Measurements from ENCODE around the gene LTC4S.

Gene LTC4S

GRCh38 chr5:179769271-179769670, 24.5 kb upstream of the LTC4S start:
- H3K9me3 ChIP-seq (ENCODE audit: control insufficient read depth, low read length) = no peaks in the 10 kb centered on the region
- no peaks in the 10 kb centered on the region for H3K4me1 ChIP-seq (ENCODE audit: control insufficient read depth, insufficient read depth, low read length)
- 94% methylated on average over 6 of the region's 6 CpGs for WGBS, 2 experiments
- H3K36me3 ChIP-seq (ENCODE audit: control insufficient read depth, insufficient read depth, low read length) = peaks cover 69% of the 10 kb centered on the region
- H3K27me3 ChIP-seq (ENCODE audit: control insufficient read depth, insufficient read depth, low read length, poor library complexity, severe bottlenecking) = no peaks in the 10 kb centered on the region
- no peak overlapping the region for H3K27ac ChIP-seq (ENCODE audit: insufficient read depth, low read depth, low read length, poor library complexity, severe bottlenecking)
- H3K4me3 ChIP-seq (ENCODE audit: insufficient read depth, low read depth, low read length) = no peak overlapping the region

DNA sequence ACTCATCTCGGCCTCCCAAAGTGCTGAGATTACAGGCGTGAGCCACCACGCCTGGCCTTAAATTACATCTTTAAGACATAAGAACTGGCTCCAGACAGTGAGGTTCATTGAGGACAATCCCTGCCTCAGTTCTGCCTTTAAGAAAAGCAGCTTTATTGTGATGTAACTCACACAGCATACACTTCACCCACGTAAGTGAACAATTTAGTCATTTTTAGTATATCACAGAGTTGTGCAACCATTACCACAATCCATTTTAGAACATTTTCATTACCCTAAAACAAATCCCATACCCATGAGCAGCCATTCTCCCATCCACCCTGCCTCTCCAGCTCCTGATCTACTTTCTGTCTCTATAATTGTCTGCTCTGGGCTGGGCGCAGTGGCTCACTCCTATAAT, 24.0 kb upstream of the LTC4S start:
- WGBS, 2 experiments = 94 to 97% methylated on average over 5 of the region's 5 CpGs
- H3K36me3 ChIP-seq (ENCODE audit: control insufficient read depth, insufficient read depth, low read length) = peaks cover 75% of the 10 kb centered on the region

DNA sequence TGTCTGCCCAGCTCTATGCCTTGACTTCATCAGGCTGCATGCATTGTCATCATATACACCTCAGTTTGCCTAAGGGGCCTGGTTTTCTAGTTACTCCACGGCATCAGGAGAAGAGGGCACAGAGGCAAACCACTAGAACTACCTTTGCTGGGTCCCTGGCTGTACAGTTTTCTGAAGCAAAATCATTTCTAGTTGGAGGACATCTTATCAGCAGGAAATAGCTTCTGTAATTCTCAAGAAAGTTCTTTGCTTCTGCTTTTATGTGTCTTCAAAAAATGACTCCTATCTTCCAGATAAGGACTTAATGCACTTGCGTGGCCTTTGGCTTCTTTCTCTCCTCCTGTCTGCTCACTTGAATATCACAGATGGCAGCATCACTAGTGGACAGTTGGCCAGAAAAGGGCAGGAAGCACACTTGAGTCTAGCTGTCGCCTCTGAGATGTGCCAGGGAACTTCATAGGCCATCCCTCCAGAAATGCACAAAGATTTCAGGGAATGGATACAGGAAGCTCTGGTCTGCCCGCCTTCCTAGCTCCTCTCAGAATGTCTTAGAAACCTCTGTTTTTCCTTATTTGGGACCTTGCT, 22.4 kb upstream of the LTC4S start:
- no peaks in the 10 kb centered on the region for H3K4me1 ChIP-seq (ENCODE audit: control insufficient read depth, insufficient read depth, low read length)
- no peaks in the 10 kb centered on the region for H3K9me3 ChIP-seq (ENCODE audit: control insufficient read depth, low read length)
- no peak overlapping the region for H3K27ac ChIP-seq (ENCODE audit: insufficient read depth, low read depth, low read length, poor library complexity, severe bottlenecking)
- no peaks in the 10 kb centered on the region for H3K27me3 ChIP-seq (ENCODE audit: control insufficient read depth, insufficient read depth, low read length, poor library complexity, severe bottlenecking)
- WGBS, 2 experiments = 92 to 96% methylated on average over 4 of the region's 4 CpGs
- no peak overlapping the region for H3K4me3 ChIP-seq (ENCODE audit: insufficient read depth, low read depth, low read length)
- H3K36me3 ChIP-seq (ENCODE audit: control insufficient read depth, insufficient read depth, low read length) = peaks cover 71% of the 10 kb centered on the region

More for the DNA sequence above, 24.0 kb upstream of the LTC4S start:
- Histone ChIP-seq H3K4me3 (ENCODE audit: insufficient read depth, low read depth, low read length) (no peak overlapping the region), H3K27me3 (ENCODE audit: control insufficient read depth, insufficient read depth, low read length, poor library complexity, severe bottlenecking) (no peaks in the 10 kb centered on the region), H3K9me3 (ENCODE audit: control insufficient read depth, low read length) (no peaks in the 10 kb centered on the region), H3K4me1 (ENCODE audit: control insufficient read depth, insufficient read depth, low read length) (no peaks in the 10 kb centered on the region), H3K27ac (ENCODE audit: insufficient read depth, low read depth, low read length, poor library complexity, severe bottlenecking) (no peak overlapping the region)

GRCh38 chr5:179772351-179772750, 21.4 kb upstream of the LTC4S start:
- WGBS, 2 experiments = 91 to 95% methylated on average over 5 to 6 of the region's 6 CpGs
- Histone ChIP-seq H3K4me3 (ENCODE audit: insufficient read depth, low read depth, low read length) (no peak overlapping the region), H3K4me1 (ENCODE audit: control insufficient read depth, insufficient read depth, low read length) (no peaks in the 10 kb centered on the region), H3K27ac (ENCODE audit: insufficient read depth, low read depth, low read length, poor library complexity, severe bottlenecking) (no peak overlapping the region), H3K36me3 (ENCODE audit: control insufficient read depth, insufficient read depth, low read length) (peaks cover 66% of the 10 kb centered on the region), H3K9me3 (ENCODE audit: control insufficient read depth, low read length) (no peaks in the 10 kb centered on the region), H3K27me3 (ENCODE audit: control insufficient read depth, insufficient read depth, low read length, poor library complexity, severe bottlenecking) (no peaks in the 10 kb centered on the region)

GRCh38 chr5:179773686-179774040, 20.1 kb upstream of the LTC4S start:
- no peaks in the 10 kb centered on the region for H3K27me3 ChIP-seq (ENCODE audit: control insufficient read depth, insufficient read depth, low read length, poor library complexity, severe bottlenecking)
- WGBS, 2 experiments = 94 to 97% methylated on average over 9 of the region's 9 CpGs

GRCh38 chr5:179774442-179774841, 19.3 kb upstream of the LTC4S start:
- 96 to 97% methylated on average over 12 of the region's 12 CpGs for WGBS, 2 experiments
- Histone ChIP-seq H3K27ac (ENCODE audit: insufficient read depth, low read depth, low read length, poor library complexity, severe bottlenecking) (no peak overlapping the region), H3K4me3 (ENCODE audit: insufficient read depth, low read depth, low read length) (no peak overlapping the region), H3K9me3 (ENCODE audit: control insufficient read depth, low read length) (no peaks in the 10 kb centered on the region), H3K36me3 (ENCODE audit: control insufficient read depth, insufficient read depth, low read length) (peaks cover 58% of the 10 kb centered on the region), H3K27me3 (ENCODE audit: control insufficient read depth, insufficient read depth, low read length, poor library complexity, severe bottlenecking) (no peaks in the 10 kb centered on the region), H3K4me1 (ENCODE audit: control insufficient read depth, insufficient read depth, low read length) (no peaks in the 10 kb centered on the region)

More at GRCh38 chr5:179773686-179774040, 20.1 kb upstream of the LTC4S start:
- Histone ChIP-seq H3K4me3 (ENCODE audit: insufficient read depth, low read depth, low read length) (no peak overlapping the region), H3K4me1 (ENCODE audit: control insufficient read depth, insufficient read depth, low read length) (no peaks in the 10 kb centered on the region), H3K27ac (ENCODE audit: insufficient read depth, low read depth, low read length, poor library complexity, severe bottlenecking) (no peak overlapping the region), H3K36me3 (ENCODE audit: control insufficient read depth, insufficient read depth, low read length) (peaks cover 65% of the 10 kb centered on the region), H3K9me3 (ENCODE audit: control insufficient read depth, low read length) (no peaks in the 10 kb centered on the region)

DNA sequence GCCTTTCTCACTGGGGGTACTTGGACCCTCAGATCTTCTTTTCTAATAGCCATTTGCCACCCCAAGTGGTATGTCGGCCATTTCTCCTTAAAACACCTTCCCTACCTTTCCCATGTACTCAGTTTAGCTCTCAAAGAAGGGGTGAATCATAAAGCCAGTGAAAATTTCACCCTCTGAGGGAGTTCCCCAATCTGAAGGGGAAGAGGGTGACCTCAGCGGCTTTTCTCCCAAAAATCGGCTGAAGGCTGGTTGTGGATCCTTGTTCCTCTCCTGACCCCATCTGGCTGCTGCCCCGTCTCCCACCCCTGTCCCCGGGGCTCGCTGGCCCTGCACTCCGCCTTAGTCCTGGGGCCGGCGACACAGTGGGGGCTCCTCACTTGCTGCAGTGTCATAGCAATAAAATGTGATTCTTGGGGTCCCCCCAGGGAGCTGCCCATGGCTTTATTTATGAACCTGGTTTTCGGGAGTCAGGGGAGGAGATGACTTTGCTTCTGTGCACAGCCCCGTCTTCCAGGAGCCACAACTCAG, 17.3 kb upstream of the LTC4S start:
- Histone ChIP-seq H3K9me3 (ENCODE audit: control insufficient read depth, low read length) (no peaks in the 10 kb centered on the region), H3K27me3 (ENCODE audit: control insufficient read depth, insufficient read depth, low read length, poor library complexity, severe bottlenecking) (no peaks in the 10 kb centered on the region), H3K36me3 (ENCODE audit: control insufficient read depth, insufficient read depth, low read length) (peaks cover 47% of the 10 kb centered on the region), H3K27ac (ENCODE audit: insufficient read depth, low read depth, low read length, poor library complexity, severe bottlenecking) (no peak overlapping the region), H3K4me3 (ENCODE audit: insufficient read depth, low read depth, low read length) (no peak overlapping the region), H3K4me1 (ENCODE audit: control insufficient read depth, insufficient read depth, low read length) (no peaks in the 10 kb centered on the region)
- 94 to 97% methylated on average over 11 of the region's 11 CpGs for WGBS, 2 experiments

- Histone ChIP-seq H3K4me1 (ENCODE audit: control insufficient read depth, insufficient read depth, low read length) (no peaks in the 10 kb centered on the region), H3K27me3 (ENCODE audit: control insufficient read depth, insufficient read depth, low read length, poor library complexity, severe bottlenecking) (no peaks in the 10 kb centered on the region), H3K36me3 (ENCODE audit: control insufficient read depth, insufficient read depth, low read length) (peaks cover 38% of the 10 kb centered on the region), H3K9me3 (ENCODE audit: control insufficient read depth, low read length) (no peaks in the 10 kb centered on the region), H3K4me3 (ENCODE audit: insufficient read depth, low read depth, low read length) (no peak overlapping the region), H3K27ac (ENCODE audit: insufficient read depth, low read depth, low read length, poor library complexity, severe bottlenecking) (no peak overlapping the region)
- 94 to 96% methylated on average over 10 of the region's 10 CpGs for WGBS, 2 experiments
Measured at GRCh38 chr5:179777456-179777855, 16.3 kb upstream of the LTC4S start.

DNA sequence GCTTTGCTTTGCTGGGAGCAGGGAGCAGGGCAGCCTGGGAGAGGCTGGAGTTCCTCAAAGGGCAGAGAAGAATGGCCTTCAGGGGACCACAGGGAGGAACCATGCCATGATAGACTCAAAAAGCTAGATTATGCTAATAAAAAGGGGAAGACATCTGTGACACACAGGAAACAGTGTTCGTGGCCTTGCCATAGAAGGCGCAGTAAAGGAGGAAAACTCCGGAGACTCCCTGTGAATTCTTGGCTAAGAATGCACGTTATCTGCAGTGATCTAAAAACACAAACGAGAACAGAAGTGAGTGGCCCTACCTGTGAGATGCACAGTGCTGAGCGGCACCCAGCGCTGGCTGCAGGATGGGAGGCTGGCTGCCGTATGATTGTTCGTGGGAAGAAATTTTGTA, 15.9 kb upstream of the LTC4S start:
- no peak overlapping the region for H3K27ac ChIP-seq (ENCODE audit: insufficient read depth, low read depth, low read length, poor library complexity, severe bottlenecking)
- H3K36me3 ChIP-seq (ENCODE audit: control insufficient read depth, insufficient read depth, low read length) = peaks cover 35% of the 10 kb centered on the region
- WGBS, 2 experiments = 95 to 96% methylated on average over 9 of the region's 9 CpGs

DNA sequence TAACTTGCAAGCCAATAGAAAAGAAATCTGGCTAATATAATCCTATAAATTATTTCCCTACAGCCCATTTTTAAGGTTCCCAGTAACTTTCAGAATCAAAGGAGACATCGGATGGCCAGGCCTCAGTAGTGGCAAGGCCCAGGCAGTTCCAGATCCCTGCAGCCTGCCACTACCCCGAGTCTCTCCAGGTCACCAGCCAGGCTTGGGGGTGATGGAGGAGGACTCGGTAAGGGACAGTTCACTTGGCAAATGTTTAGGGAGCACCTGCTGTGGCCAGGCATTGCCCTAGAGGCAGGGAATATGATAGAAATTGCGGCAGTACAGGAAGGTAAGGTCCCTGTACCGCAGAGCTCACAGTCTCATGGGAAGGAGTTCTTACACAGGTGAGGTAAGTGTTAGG, 15.2 kb upstream of the LTC4S start:
- Histone ChIP-seq H3K36me3 (ENCODE audit: control insufficient read depth, insufficient read depth, low read length) (peaks cover 28% of the 10 kb centered on the region), H3K9me3 (ENCODE audit: control insufficient read depth, low read length) (no peaks in the 10 kb centered on the region), H3K4me3 (ENCODE audit: insufficient read depth, low read depth, low read length) (no peak overlapping the region), H3K27ac (ENCODE audit: insufficient read depth, low read depth, low read length, poor library complexity, severe bottlenecking) (no peak overlapping the region), H3K4me1 (ENCODE audit: control insufficient read depth, insufficient read depth, low read length) (no peaks in the 10 kb centered on the region), H3K27me3 (ENCODE audit: control insufficient read depth, insufficient read depth, low read length, poor library complexity, severe bottlenecking) (no peaks in the 10 kb centered on the region)
- WGBS, 2 experiments = 96% methylated on average over 5 of the region's 5 CpGs

More for the DNA sequence above, 15.9 kb upstream of the LTC4S start:
- H3K4me1 ChIP-seq (ENCODE audit: control insufficient read depth, insufficient read depth, low read length) = no peaks in the 10 kb centered on the region
- no peaks in the 10 kb centered on the region for H3K9me3 ChIP-seq (ENCODE audit: control insufficient read depth, low read length)
- no peak overlapping the region for H3K4me3 ChIP-seq (ENCODE audit: insufficient read depth, low read depth, low read length)
- no peaks in the 10 kb centered on the region for H3K27me3 ChIP-seq (ENCODE audit: control insufficient read depth, insufficient read depth, low read length, poor library complexity, severe bottlenecking)

All from ectodermal cell (in vitro differentiated cells).